CD14-positive monocyte (primary cell): Measurements from ENCODE around the gene TMEM37. TPM values are rescaled to one million over a fixed set of nuclear protein-coding genes. Genes with fewer than 3 reads are reported as not detected.

Experiments
- DNase-seq, 3 donors: peaks; one replicate each; pipeline ENCODE4 v3.0.0-alpha.2; 2011 to 2022
- H2AFZ ChIP-seq: 2 replicates; pipeline ENCODE4 v1.6.0; 2012; ENCODE audit warnings: mild to moderate bottlenecking, low read depth, low read length, inconsistent platforms; ENCODE audit not compliant: insufficient read depth, poor library complexity, severe bottlenecking
- H3K27ac ChIP-seq, 2 donors: 1 replicate in 1 of 2; 2 replicates in 1 of 2; pipeline ENCODE4 v1.5.1; 2012 to 2013; ENCODE audit warnings: low read length in 2 of 2, control low read depth in 1 of 2, inconsistent platforms in 1 of 2, low read depth in 1 of 2, mild to moderate bottlenecking in 1 of 2
- H3K27me3 ChIP-seq, 2 donors: one replicate each; pipeline versions ENCODE4 v1.6.0 to v1.6.1; 2011 to 2013; ENCODE audit warnings: low read length in 2 of 2; ENCODE audit not compliant: control insufficient read depth in 2 of 2, insufficient read depth in 2 of 2
- H3K36me3 ChIP-seq, 2 donors: replicated peaks in 1 of 2; 1 replicate in 1 of 2; 2 replicates in 1 of 2; pipeline versions ENCODE4 v1.5.1 to v1.6.1; 2012 to 2013; ENCODE audit warnings: low read length in 2 of 2, control low read depth in 1 of 2, inconsistent platforms in 1 of 2, mild to moderate bottlenecking in 1 of 2; ENCODE audit not compliant: insufficient read depth in 2 of 2, control insufficient read depth in 1 of 2
- H3K4me1 ChIP-seq, 2 donors: 1 replicate in 1 of 2; 2 replicates in 1 of 2; pipeline versions ENCODE4 v1.5.1 to v1.6.1; 2012 to 2013; ENCODE audit warnings: low read length in 2 of 2, control low read depth in 1 of 2, inconsistent platforms in 1 of 2, mild to moderate bottlenecking in 1 of 2, moderate library complexity in 1 of 2; ENCODE audit not compliant: insufficient read depth in 2 of 2, control insufficient read depth in 1 of 2
- H3K4me2 ChIP-seq: replicated peaks from 2 replicates; pipeline ENCODE3; 2012; ENCODE audit warnings: low read length, moderate library complexity, mild to moderate bottlenecking; ENCODE audit not compliant: poor library complexity, severe bottlenecking; ENCODE audit errors: extremely low read depth
- H3K4me3 ChIP-seq, 3 experiments: fragments of 200-600 bp in 1 of 3; sonication (generic) in 1 of 3; replicated peaks in 1 of 3; 1 replicate in 2 of 3; 2 replicates in 1 of 3; pipeline ENCODE4 v1.5.1; 2011 to 2013; ENCODE audit warnings: low read length in 3 of 3, mild to moderate bottlenecking in 3 of 3, control low read depth in 2 of 3, low read depth in 2 of 3, inconsistent platforms in 1 of 3, moderate library complexity in 1 of 3
- H3K79me2 ChIP-seq: 2 replicates; pipeline ENCODE4 v1.6.0; 2012; ENCODE audit warnings: mild to moderate bottlenecking, control low read depth, inconsistent platforms, low read length, moderate library complexity; ENCODE audit not compliant: insufficient read depth
- H3K9ac ChIP-seq: 2 replicates; pipeline ENCODE4 v1.6.0; 2017; ENCODE audit warnings: low read length, mild to moderate bottlenecking; ENCODE audit not compliant: insufficient read depth, poor library complexity, severe bottlenecking
- H3K9me3 ChIP-seq, 2 donors: replicated peaks in 1 of 2; 1 replicate in 1 of 2; 2 replicates in 1 of 2; pipeline versions ENCODE4 v1.5.1 to v1.6.1; 2012 to 2013; ENCODE audit warnings: low read length in 2 of 2, control low read depth in 1 of 2; ENCODE audit not compliant: control insufficient read depth in 1 of 2, insufficient read depth in 1 of 2
- H4K20me1 ChIP-seq: 2 replicates; pipeline ENCODE4 v1.6.0; 2012; ENCODE audit warnings: mild to moderate bottlenecking, low read length, control low read depth, moderate library complexity; ENCODE audit not compliant: insufficient read depth
- H3K27ac Mint-ChIP-seq, 7 donors: one replicate each; pipeline ENCODE4 v1.8.0; 2020; ENCODE audit warnings: mild to moderate bottlenecking in 7 of 7, mixed read lengths in 7 of 7, moderate library complexity in 6 of 7, inconsistent platforms in 2 of 7
- H3K27me3 Mint-ChIP-seq, 3 donors: one replicate each; pipeline ENCODE4 v1.8.0; 2021 to 2022; ENCODE audit warnings: low read depth in 3 of 3, mild to moderate bottlenecking in 3 of 3, mixed read lengths in 3 of 3, moderate library complexity in 3 of 3, inconsistent platforms in 1 of 3
- H3K36me3 Mint-ChIP-seq, 2 donors: one replicate each; pipeline ENCODE4 v1.8.0; 2020; ENCODE audit warnings: mixed read lengths in 2 of 2, inconsistent platforms in 1 of 2, mild to moderate bottlenecking in 1 of 2
- H3K4me1 Mint-ChIP-seq: one replicate; pipeline ENCODE4 v1.8.0; 2020; ENCODE audit warnings: mild to moderate bottlenecking, mixed read lengths
- H3K4me3 Mint-ChIP-seq, 2 donors: one replicate each; pipeline ENCODE4 v1.8.0; 2020; ENCODE audit warnings: mild to moderate bottlenecking in 2 of 2, mixed read lengths in 2 of 2, moderate library complexity in 1 of 2
- H3K9me3 Mint-ChIP-seq, 7 donors: one replicate each; pipeline ENCODE4 v1.8.0; 2020 to 2022; ENCODE audit warnings: mixed read lengths in 7 of 7, mild to moderate bottlenecking in 6 of 7, moderate library complexity in 6 of 7, inconsistent platforms in 2 of 7
- CTCF ChIP-seq: fragments of 200-600 bp; IDR thresholded peaks from one replicate; pipeline ENCODE4 v1.8.0; 2022; ENCODE audit warnings: antibody characterized with exemption, mild to moderate bottlenecking
- WGBS: methylation state at CpG from one replicate; pipeline ENCODE4 v1.1.5; 2013; ENCODE audit warnings: missing lambda C conversion rate; ENCODE audit not compliant: insufficient coverage; 5-methylcytosine and 5-hydroxymethylcytosine counted together
- intact Hi-C, 2 donors: fragments of 100-400 bp; cut with micrococcal nuclease; formaldehyde crosslinking; loops; one replicate each; pipeline versions ENCODE4 v1.15.0 to v1.15.1; 2023
- polyA plus RNA-seq, 3 donors: library from polyadenylated mRNA; depleted of rRNA in 1 of 3; unstranded in 2 of 3; stranded (reverse) in 1 of 3; fragments of 300-500 nt in 2 of 3; fragments of >200 nt in 1 of 3; fragmentation: Illumina TruSeq in 2 of 3; gene quantifications; 1 replicate in 2 of 3; 2 replicates in 1 of 3; pipeline ENCODE4 v1.2.3, GENCODE V29; 2012 to 2021

The TMEM37 gene
- polyA plus RNA-seq, 3 donors = not detected

GRCh38 chr2:119477113-119477505, 45.5 kb downstream of the TMEM37 start:
- H3K4me2 ChIP-seq = no peak overlapping the region
- no peaks in the 10 kb centered on the region for H3K27me3 ChIP-seq
- no peaks in the 10 kb centered on the region for H3K9me3 Mint-ChIP-seq
- no peak overlapping the region for H3K4me3 Mint-ChIP-seq
- intact Hi-C loops = no loop called here
- TF ChIP-seq CTCF = no peak
- no peak overlapping the region for H3K27ac ChIP-seq
- peaks cover 2% of the 10 kb centered on the region for H3K4me1 Mint-ChIP-seq
- H3K36me3 ChIP-seq = no peaks in the 10 kb centered on the region
- no peak overlapping the region for H3K4me3 ChIP-seq
- H3K36me3 Mint-ChIP-seq = no peaks in the 10 kb centered on the region
- H3K79me2 ChIP-seq = no peaks in the 10 kb centered on the region
- H3K9ac ChIP-seq = no peak overlapping the region
- H3K27me3 Mint-ChIP-seq = peaks cover 0 to 4% (median 4%) of the 10 kb centered on the region in 3 donors
- H2AFZ ChIP-seq = no peak overlapping the region
- H3K9me3 ChIP-seq = no peaks in the 10 kb centered on the region
- no peak overlapping the region for H3K27ac Mint-ChIP-seq
- WGBS = 79% methylated on average over 9 of the region's 9 CpGs
- DNase-seq = no peak
- H3K4me1 ChIP-seq = no peaks in the 10 kb centered on the region
- H4K20me1 ChIP-seq = no peaks in the 10 kb centered on the region

GRCh38 chr2:119478188-119478977, 46.7 kb downstream of the TMEM37 start:
- no peaks in the 10 kb centered on the region for H3K4me1 ChIP-seq
- Mint-ChIP-seq H3K36me3 (no peaks in the 10 kb centered on the region), H3K4me1 (peaks cover 9% of the 10 kb centered on the region), H3K27me3 (peaks cover 0 to 5% (median 4%) of the 10 kb centered on the region in 3 donors), H3K27ac (peak overlapping the region in 1 of 7 donors; percentile 74), H3K9me3 (peaks cover 0 to 2% (median 0%) of the 10 kb centered on the region in 7 donors), H3K4me3 (no peak overlapping the region)
- H2AFZ ChIP-seq = no peak overlapping the region
- H3K79me2 ChIP-seq = no peaks in the 10 kb centered on the region
- H3K36me3 ChIP-seq = no peaks in the 10 kb centered on the region
- intact Hi-C loops = no loop called here
- no peaks in the 10 kb centered on the region for H4K20me1 ChIP-seq
- DNase-seq = no peak
- 93% methylated on average over 10 of the region's 12 CpGs for WGBS
- no peak for TF ChIP-seq CTCF
- no peak overlapping the region for H3K4me3 ChIP-seq
- no peak overlapping the region for H3K4me2 ChIP-seq
- no peak overlapping the region for H3K9ac ChIP-seq
- no peak overlapping the region for H3K27ac ChIP-seq
- no peaks in the 10 kb centered on the region for H3K27me3 ChIP-seq
- H3K9me3 ChIP-seq = no peaks in the 10 kb centered on the region
